HG02642 (cell line): Measurements from ENCODE around the gene TNNI3.
"Not testable (repeated sequence)": the region's sequence is repeated elsewhere in the genome, so short reads cannot be mapped to it uniquely, and the experiment has no call there.

Experiments used
- ATAC-seq: cut with Tn5 transposase; IDR thresholded peaks from one replicate; pipeline ENCODE4 v1.9.1; 2021; ENCODE audit warnings: mild to moderate bottlenecking; ENCODE audit not compliant: unreplicated experiment, poor library complexity

TNNI3 gene

GRCh38 chr19:55116232-55116858, 41.2 kb downstream of the TNNI3 start:
- ATAC-seq: no peak

GRCh38 chr19:55115446-55116065, 42.0 kb downstream of the TNNI3 start:
- ATAC-seq: no peak

GRCh38 chr19:55114566-55115145, 42.9 kb downstream of the TNNI3 start:
- ATAC-seq: no peak

GRCh38 chr19:55113570-55114039, 43.9 kb downstream of the TNNI3 start:
- ATAC-seq: no peak

DNA sequence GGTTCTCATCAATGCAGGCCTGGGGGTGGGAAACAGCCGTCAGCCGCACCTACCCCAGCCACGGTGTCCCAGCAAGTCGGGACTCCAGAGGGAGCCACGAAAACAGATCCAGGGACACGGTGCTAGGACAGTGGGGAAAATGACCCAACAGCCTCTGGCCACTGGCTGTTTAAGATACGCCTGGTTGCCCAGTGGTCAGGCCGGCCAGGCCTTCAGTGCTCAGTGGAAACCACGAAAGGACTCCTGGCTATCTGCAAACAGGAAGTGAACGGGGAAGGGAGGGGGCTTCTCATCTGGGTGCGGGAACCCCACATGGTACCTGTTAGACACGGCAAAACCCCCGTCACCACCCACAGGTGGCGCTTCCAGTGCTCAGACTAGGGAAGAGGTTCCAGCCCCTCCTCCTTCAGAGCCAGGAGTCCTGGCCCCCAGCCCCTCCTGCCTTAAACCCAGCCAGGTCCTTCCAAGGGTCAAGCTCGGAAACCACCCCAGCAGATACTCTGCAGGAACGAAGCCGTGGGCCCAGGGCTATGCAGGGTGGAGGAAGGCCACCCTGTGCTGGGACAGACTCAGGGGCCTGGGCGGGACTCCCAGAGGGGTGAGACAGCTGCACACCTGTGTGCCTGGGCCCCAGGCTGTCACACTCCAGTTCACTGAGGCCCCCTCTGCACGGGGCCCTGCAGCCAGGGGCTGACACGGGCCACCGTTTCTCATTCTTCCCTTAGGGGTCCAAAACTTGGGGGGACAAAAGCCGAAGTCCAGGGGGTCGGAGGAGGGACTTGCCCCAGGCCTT, 44.6 kb downstream of the TNNI3 start:
- no peak for ATAC-seq

DNA sequence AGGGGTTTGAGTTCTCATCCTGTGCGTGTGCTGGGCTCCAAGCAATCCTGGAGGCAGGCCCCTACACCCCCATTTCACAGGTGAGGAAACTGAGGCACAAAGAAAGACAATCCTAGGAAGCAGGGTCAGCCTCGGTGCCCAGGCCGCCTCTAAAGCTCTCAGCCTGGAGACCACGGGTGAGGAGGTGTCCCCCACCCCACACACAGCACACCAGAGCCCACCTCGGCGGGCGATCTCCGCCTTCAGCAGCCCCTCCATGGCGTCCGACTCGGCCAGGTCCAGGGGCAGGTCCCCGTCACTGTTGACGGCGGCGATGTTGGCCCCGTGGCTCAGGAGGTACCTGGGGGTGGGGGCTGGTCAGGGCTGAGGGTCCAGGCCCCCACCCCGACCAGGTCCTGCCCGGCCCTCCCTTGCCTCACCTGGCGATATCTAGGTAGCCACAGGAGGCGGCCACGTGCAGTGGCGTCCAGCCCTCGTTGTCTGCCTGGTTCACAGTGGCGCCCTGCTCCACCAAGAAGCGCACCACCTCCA, 45.2 kb downstream of the TNNI3 start:
- no peak for ATAC-seq

DNA sequence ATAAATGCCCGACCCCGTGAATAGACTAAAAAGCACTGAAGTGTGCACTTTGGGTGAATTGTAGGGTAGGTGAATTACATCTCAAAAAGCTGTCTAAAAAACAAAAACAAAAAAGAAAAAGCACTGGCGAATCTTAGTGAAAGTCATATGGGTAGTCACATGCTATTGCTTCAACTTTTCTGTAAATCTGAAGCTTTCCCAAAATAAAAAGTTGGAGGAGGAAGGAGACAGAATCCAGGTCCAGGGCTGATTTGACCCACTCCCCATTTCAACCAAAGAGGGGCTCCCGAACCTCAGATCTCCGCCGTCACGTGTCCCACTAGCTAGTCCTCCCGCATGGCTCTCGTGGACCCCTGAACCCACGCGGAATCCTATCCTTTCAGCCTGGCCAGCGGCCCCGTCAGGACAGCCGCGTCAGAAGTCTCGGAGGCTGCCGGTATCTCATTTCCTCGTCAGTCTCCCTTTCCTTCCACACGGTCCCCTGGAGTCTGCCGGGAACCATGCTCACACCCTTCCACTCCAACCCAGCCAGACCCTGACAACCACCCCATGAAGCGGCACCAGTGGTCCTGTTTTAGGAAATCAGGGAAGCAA, 46.2 kb downstream of the TNNI3 start:
- ATAC-seq: no peak

DNA sequence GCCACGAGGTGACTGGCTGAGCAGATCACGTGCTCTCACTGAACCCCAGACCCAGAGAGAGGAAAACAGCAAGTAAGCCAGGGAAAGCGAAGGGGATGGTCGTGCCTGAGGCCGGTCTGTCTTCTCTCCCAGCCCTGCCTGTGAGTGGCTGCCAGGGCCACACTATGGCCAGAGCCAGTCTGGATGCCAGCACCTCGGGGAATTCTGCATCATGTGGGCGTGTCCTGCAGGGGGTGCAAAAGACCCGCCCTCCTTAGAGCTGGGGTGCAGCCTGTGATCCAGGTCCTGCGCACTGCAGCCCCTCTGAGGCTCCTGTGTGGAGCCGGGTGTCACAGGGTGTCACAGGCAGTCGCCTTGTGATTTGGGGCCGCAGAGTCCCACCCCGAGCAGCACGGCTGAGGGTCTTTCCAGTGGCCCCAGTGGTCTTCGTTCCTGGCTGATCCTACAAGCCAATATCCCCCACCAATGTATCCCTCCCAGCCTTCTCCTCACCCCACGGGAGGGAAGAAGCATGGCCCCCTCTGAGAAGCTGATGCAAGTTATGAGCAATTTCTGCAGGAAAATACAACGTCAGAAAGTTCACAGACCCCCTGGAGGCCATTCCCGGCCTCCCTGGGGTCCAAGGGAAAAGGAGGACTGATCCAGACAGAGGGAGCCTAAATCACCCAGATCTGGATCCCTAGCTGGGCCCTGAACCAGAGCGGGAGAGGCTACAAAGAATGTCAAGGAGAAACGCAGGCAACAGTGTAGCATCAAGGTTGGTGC, 47.8 kb downstream of the TNNI3 start:
- ATAC-seq: no peak

- not testable (repeated sequence) for ATAC-seq
These were observed 50.3 kb downstream of the TNNI3 start for GRCh38 chr19:55107252-55107651.

DNA sequence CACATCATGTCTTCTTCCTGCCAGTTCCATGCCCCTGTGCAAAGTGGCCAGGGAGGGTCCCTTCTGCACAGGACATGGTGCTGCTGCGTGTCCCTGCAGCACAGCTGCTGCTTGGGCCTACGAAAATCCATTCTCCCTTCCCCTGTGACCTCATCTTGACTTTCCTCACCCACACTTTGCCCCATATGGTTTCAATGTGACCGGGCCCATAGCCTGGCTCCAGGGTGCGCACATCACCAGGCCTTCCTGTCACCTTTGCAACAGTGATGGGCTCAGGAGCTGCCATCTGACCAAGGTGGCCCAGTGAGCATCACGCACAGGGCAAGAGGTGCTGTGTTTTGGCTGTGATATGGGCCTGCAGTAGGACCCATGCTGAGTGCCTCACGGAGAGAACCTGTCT, 50.9 kb downstream of the TNNI3 start:
- no peak for ATAC-seq

GRCh38 chr19:55105237-55105636, 52.3 kb downstream of the TNNI3 start:
- no peak for ATAC-seq

DNA sequence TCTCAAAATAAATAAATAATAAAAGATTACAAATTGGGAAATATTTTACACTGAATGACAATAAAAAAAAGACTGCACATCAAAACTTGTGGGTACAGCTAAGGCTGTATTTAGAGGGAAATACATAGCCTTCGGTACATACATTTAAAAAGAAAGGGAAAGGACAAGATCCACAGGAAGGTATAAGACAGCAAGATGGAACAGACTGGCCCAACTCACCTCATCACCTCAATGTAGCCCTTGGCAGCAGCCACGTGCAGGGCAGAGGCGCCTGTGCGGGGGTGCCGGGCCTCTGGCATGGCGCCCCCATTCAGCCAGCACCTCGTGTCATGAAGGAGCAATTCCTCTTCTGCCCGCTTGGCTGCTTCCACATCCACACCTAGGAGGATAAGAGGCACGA, 54.3 kb downstream of the TNNI3 start:
- no peak for ATAC-seq
